SK-N-SH treated with all-trans-retinoic acid at 6 μM for 48 hours (cell line): Measurements from ENCODE around the gene EXOSC1.

ENCODE experiments used
- CREB5 ChIP-seq: fragments of 250-450 bp; sonication (Bioruptor Pico); IDR thresholded peaks from 2 replicates; pipeline ENCODE4 v1.5.1; 2020; ENCODE audit warnings: low read depth, mild to moderate bottlenecking, moderate library complexity
- GLIS3 ChIP-seq: fragments of 250-450 bp; sonication (Bioruptor Pico); IDR thresholded peaks from 2 replicates; pipeline ENCODE4 v1.5.0; 2020; ENCODE audit warnings: mild to moderate bottlenecking, moderate library complexity
- RARB ChIP-seq: fragments of 250-450 bp; sonication (Bioruptor Pico); IDR thresholded peaks from 2 replicates; pipeline ENCODE4 v1.8.0; 2021; ENCODE audit warnings: mild to moderate bottlenecking, moderate library complexity
- TCF4 ChIP-seq: fragments of 250-450 bp; sonication (Bioruptor Pico); IDR thresholded peaks from 2 replicates; pipeline ENCODE4 v1.8.0; 2021; ENCODE audit warnings: mild to moderate bottlenecking, moderate library complexity, borderline replicate concordance
- TF ChIP-seq, protein P1 (sequence below): fragments of 250-450 bp; sonication (Bioruptor Pico); IDR thresholded peaks from 2 replicates; pipeline ENCODE4 v1.8.0; 2020; ENCODE audit warnings: mild to moderate bottlenecking, moderate library complexity, borderline replicate concordance

GRCh38 chr10:97466755-97467154, 20.9 kb upstream of the EXOSC1 start:
- TF ChIP-seq CREB5 (CRISPR knock-in tag) (no peak), RARB (CRISPR knock-in tag) (no peak), TCF4 (CRISPR knock-in tag) (no peak), GLIS3 (CRISPR knock-in tag) (no peak)
- TF ChIP-seq, protein P1, sequence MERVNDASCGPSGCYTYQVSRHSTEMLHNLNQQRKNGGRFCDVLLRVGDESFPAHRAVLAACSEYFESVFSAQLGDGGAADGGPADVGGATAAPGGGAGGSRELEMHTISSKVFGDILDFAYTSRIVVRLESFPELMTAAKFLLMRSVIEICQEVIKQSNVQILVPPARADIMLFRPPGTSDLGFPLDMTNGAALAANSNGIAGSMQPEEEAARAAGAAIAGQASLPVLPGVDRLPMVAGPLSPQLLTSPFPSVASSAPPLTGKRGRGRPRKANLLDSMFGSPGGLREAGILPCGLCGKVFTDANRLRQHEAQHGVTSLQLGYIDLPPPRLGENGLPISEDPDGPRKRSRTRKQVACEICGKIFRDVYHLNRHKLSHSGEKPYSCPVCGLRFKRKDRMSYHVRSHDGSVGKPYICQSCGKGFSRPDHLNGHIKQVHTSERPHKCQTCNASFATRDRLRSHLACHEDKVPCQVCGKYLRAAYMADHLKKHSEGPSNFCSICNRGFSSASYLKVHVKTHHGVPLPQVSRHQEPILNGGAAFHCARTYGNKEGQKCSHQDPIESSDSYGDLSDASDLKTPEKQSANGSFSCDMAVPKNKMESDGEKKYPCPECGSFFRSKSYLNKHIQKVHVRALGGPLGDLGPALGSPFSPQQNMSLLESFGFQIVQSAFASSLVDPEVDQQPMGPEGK (CRISPR knock-in tag) = no peak
